Measurements from ENCODE around the gene DNAJC27. TPM values are rescaled to one million over a fixed set of nuclear protein-coding genes. Genes with fewer than 3 reads are reported as not detected.
A peak's percentile ranks its signal among the peaks of the same experiment; 100 is the strongest.

The DNAJC27 gene
- total RNA-seq, 4 donors from 2014 or later: 4.0 to 7.6 (median 5.7) TPM

- TF ChIP-seq EP300 (IDR thresholded peaks at IDR 0.05; ENCODE audit: low read depth) (no peak), POLR2AphosphoS5 (IDR thresholded peaks at IDR 0.05) (no peak), CTCF (IDR thresholded peaks at IDR 0.05) (peak in 1 of 5 experiments; percentile 16), POLR2A (IDR thresholded peaks at IDR 0.05) (no peak)
- intact Hi-C loops (cut with DNase I; ENCODE audit: low total_unique reads) (no loop called here), in situ Hi-C loops (cut with MboI; ENCODE audit: low pct_ligation_motif_present in 1 of 4, low pct_unique_long_range_greater_than_20kb in 1 of 4, low sequenced_read_pairs in 3 of 4) (no loop called here)
- no peaks in the 10 kb centered on the region for H3K27me3 ChIP-seq
- no peaks in the 10 kb centered on the region for H3K36me3 ChIP-seq
- peak overlapping the region; percentile 57 to 70 (median 62) for H3K27ac ChIP-seq
- no peaks in the 10 kb centered on the region for H3K9me3 ChIP-seq
- peak overlapping the region; percentile 45 to 77 (median 60) for H3K4me3 ChIP-seq
- no peak for DNase-seq
- WGBS, 2 donors (ENCODE audit: low coverage in 1 of 2): 0 to 27% methylated on average over 1 to 13 of the region's 13 CpGs
- H3K4me1 ChIP-seq: peaks cover 0 to 28% (median 14%) of the 10 kb centered on the region in 4 donors
Observed at GRCh38 chr2:24920809-24921441, 50.8 kb downstream of the DNAJC27 start.

- no peaks in the 10 kb centered on the region for H3K9me3 ChIP-seq
- H3K27ac ChIP-seq: peak within 1 kb of the TSS; percentile 66 to 71 (median 70)
- in situ Hi-C loops (cut with MboI; ENCODE audit: low pct_ligation_motif_present in 1 of 4, low pct_unique_long_range_greater_than_20kb in 1 of 4, low sequenced_read_pairs in 3 of 4): no loop called here
- peak; percentile 59 for DNase-seq
- TF ChIP-seq POLR2A (IDR thresholded peaks at IDR 0.05) (no peak), EP300 (IDR thresholded peaks at IDR 0.05; ENCODE audit: low read depth) (no peak), POLR2AphosphoS5 (IDR thresholded peaks at IDR 0.05) (no peak), CTCF (IDR thresholded peaks at IDR 0.05) (no peak)
- H3K27me3 ChIP-seq: no peaks in the 10 kb centered on the region
- peaks cover 0 to 28% (median 14%) of the 10 kb centered on the region in 4 donors for H3K4me1 ChIP-seq
- peak within 1 kb of the TSS; percentile 51 to 77 (median 60) for H3K4me3 ChIP-seq
- intact Hi-C loops (cut with DNase I; ENCODE audit: low total_unique reads): no loop called here
- 1% methylated on average over 8 of the region's 103 CpGs; no CpG with 5 or more reads in 1 of the 2 donors for WGBS, 2 donors (ENCODE audit: low coverage in 1 of 2)
- no peaks in the 10 kb centered on the region for H3K36me3 ChIP-seq
Observed at GRCh38 chr2:24920098-24920808, 51.5 kb downstream of the DNAJC27 start, which contains the start of gene ADCY3. Gene ADCY3 (minus strand): TSS chr2:24920237. CDS start chr2:24918987, 1,250 bp downstream.

GRCh38 chr2:24919506-24920097 lies 52.2 kb downstream of the DNAJC27 start:
- 1% methylated on average over 22 of the region's 76 CpGs; no CpG with 5 or more reads in 1 of the 2 donors for WGBS, 2 donors (ENCODE audit: low coverage in 1 of 2)
- no peaks in the 10 kb centered on the region for H3K9me3 ChIP-seq
- intact Hi-C loops (cut with DNase I; ENCODE audit: low total_unique reads): no loop called here
- no peaks in the 10 kb centered on the region for H3K27me3 ChIP-seq
- H3K4me1 ChIP-seq: peaks cover 0 to 33% (median 14%) of the 10 kb centered on the region in 4 donors
- no peaks in the 10 kb centered on the region for H3K36me3 ChIP-seq
- peak overlapping the region; percentile 51 to 77 (median 60) for H3K4me3 ChIP-seq
- DNase-seq: no peak
- in situ Hi-C loops (cut with MboI; ENCODE audit: low pct_ligation_motif_present in 1 of 4, low pct_unique_long_range_greater_than_20kb in 1 of 4, low sequenced_read_pairs in 3 of 4): no loop called here
- H3K27ac ChIP-seq: peak overlapping the region; percentile 66 to 71 (median 70)
- no peak for TF ChIP-seq POLR2A (IDR thresholded peaks at IDR 0.05)

GRCh38 chr2:24919037-24919505 lies 52.7 kb downstream of the DNAJC27 start:
- 13 to 19% methylated on average over 8 to 13 of the region's 13 CpGs for WGBS, 2 donors (ENCODE audit: low coverage in 1 of 2)
- intact Hi-C loops (cut with DNase I; ENCODE audit: low total_unique reads): no loop called here

More at GRCh38 chr2:24919037-24919505, 52.7 kb downstream of the DNAJC27 start:
- Histone ChIP-seq H3K27ac (peak overlapping the region; percentile 66 to 71 (median 70)), H3K4me1 (peaks cover 0 to 38% (median 14%) of the 10 kb centered on the region in 4 donors), H3K9me3 (no peaks in the 10 kb centered on the region), H3K27me3 (no peaks in the 10 kb centered on the region), H3K36me3 (no peaks in the 10 kb centered on the region), H3K4me3 (peak overlapping the region; percentile 51 to 77 (median 60))
- in situ Hi-C loops (cut with MboI; ENCODE audit: low pct_ligation_motif_present in 1 of 4, low pct_unique_long_range_greater_than_20kb in 1 of 4, low sequenced_read_pairs in 3 of 4): no loop called here
- DNase-seq: peak; percentile 66
- TF ChIP-seq POLR2AphosphoS5 (IDR thresholded peaks at IDR 0.05) (peak in 1 of 3 donors; percentile 10), CTCF (IDR thresholded peaks at IDR 0.05) (no peak), EP300 (IDR thresholded peaks at IDR 0.05; ENCODE audit: low read depth) (no peak)

All from transverse colon (tissue), 4 donors.